Right ventricle myocardium superior (tissue), 1 donor: Measurements from ENCODE around the gene PIK3C3. TPM values are rescaled to one million over a fixed set of nuclear protein-coding genes. Genes with fewer than 3 reads are reported as not detected.
"Not testable (repeated sequence)": the region's sequence is repeated elsewhere in the genome, so short reads cannot be mapped to it uniquely, and the experiment has no call there.

Experiments
- ATAC-seq: fragments of 200-7000 bp; cut with Tn5 transposase; one replicate; pipeline ENCODE4 v1.9.1; 2020; ENCODE audit warnings: mild to moderate bottlenecking; ENCODE audit not compliant: poor library complexity
- DNase-seq: peaks from one replicate; pipeline ENCODE4 v3.0.0-alpha.2; 2020
- intact Hi-C: fragments of 100-400 bp; cut with DNase I; formaldehyde crosslinking; loops from one replicate; pipeline ENCODE4 v1.11.2; 2022
- total RNA-seq: library from RNA; stranded (reverse); fragmentation: NEBNext Ultra II Directional; extraction: Animal tissue kit (Norgen Biotek cat#: 25700); gene quantifications from one replicate; pipeline ENCODE4 v1.2.1, GENCODE V29; 2021
- donor health status: DM: no; HTN: yes; CAD: no; lungs with severe emphysema.

PIK3C3 gene
- total RNA-seq, 1 donor from 2014 or later, result 26.5 TPM

- intact Hi-C loops, result no loop called here
- no peak for ATAC-seq
These were observed 145.2 kb downstream of the PIK3C3 start for GRCh38 chr18:42100248-42100647.

GRCh38 chr18:42100911-42101310, 145.9 kb downstream of the PIK3C3 start:
- intact Hi-C loops, result no loop called here
- ATAC-seq, result no peak

More at GRCh38 chr18:42100248-42100647, 145.2 kb downstream of the PIK3C3 start:
- no peak for DNase-seq

GRCh38 chr18:42105394-42105793, 150.4 kb downstream of the PIK3C3 start:
- DNase-seq (no peak), ATAC-seq (no peak)
- intact Hi-C loops, result no loop called here

More at GRCh38 chr18:42100911-42101310, 145.9 kb downstream of the PIK3C3 start:
- no peak for DNase-seq

- intact Hi-C loops, result no loop called here
- DNase-seq (no peak), ATAC-seq (no peak)
These were observed 151.8 kb downstream of the PIK3C3 start for GRCh38 chr18:42106784-42107183.

- intact Hi-C loops, result no loop called here
- ATAC-seq (no peak), DNase-seq (no peak)
These were observed 152.3 kb downstream of the PIK3C3 start for GRCh38 chr18:42107287-42107686.

- no peak for DNase-seq
- no peak for ATAC-seq
- intact Hi-C loops, result no loop called here
These were observed 152.8 kb downstream of the PIK3C3 start for GRCh38 chr18:42107691-42108450.

GRCh38 chr18:42112147-42112546, 157.1 kb downstream of the PIK3C3 start:
- DNase-seq, intact Hi-C loops, ATAC-seq: not testable (repeated sequence)

GRCh38 chr18:42112657-42113420, 157.8 kb downstream of the PIK3C3 start:
- ATAC-seq (no peak), DNase-seq (no peak)
- intact Hi-C loops, result no loop called here

- no peak for DNase-seq
- ATAC-seq, result no peak
- intact Hi-C loops, result no loop called here
These were observed 158.6 kb downstream of the PIK3C3 start for GRCh38 chr18:42113529-42114191.

- intact Hi-C loops, result no loop called here
- DNase-seq (peak; percentile 53), ATAC-seq (peak; percentile 93)
These were observed 159.4 kb downstream of the PIK3C3 start for GRCh38 chr18:42114310-42114943.

- intact Hi-C loops, result no loop called here
- ATAC-seq, result no peak
- no peak for DNase-seq
These were observed 171.6 kb downstream of the PIK3C3 start for GRCh38 chr18:42126586-42126985.

GRCh38 chr18:42131066-42131929, 176.3 kb downstream of the PIK3C3 start:
- intact Hi-C loops, result no loop called here
- DNase-seq, result no peak
- no peak for ATAC-seq

- intact Hi-C loops, result no loop called here
- no peak for DNase-seq
- ATAC-seq, result no peak
These were observed 176.9 kb downstream of the PIK3C3 start for GRCh38 chr18:42131930-42132244.
